Aorta (tissue), 5 donors: Measurements from ENCODE around the gene CES1. TPM values are rescaled to one million over a fixed set of nuclear protein-coding genes. Genes with fewer than 3 reads are reported as not detected.
"Not testable (repeated sequence)": the region's sequence is repeated elsewhere in the genome, so short reads cannot be mapped to it uniquely, and the experiment has no call there.

Source experiments
- ATAC-seq: fragments of 200-7000 bp; cut with Tn5 transposase; one replicate; pipeline ENCODE4 v1.9.1; 2022; ENCODE audit warnings: moderate library complexity; ENCODE audit not compliant: low FRiP score
- DNase-seq, 2 donors: peaks; one replicate each; pipeline ENCODE4 v3.0.0-alpha.2; 2020
- H3K27ac ChIP-seq, 2 donors: one replicate each; pipeline ENCODE4 v1.5.1; 2013; ENCODE audit warnings: low read length in 2 of 2, mild to moderate bottlenecking in 2 of 2, moderate library complexity in 2 of 2, control low read depth in 1 of 2, inconsistent platforms in 1 of 2, low read depth in 1 of 2
- H3K27me3 ChIP-seq, 2 donors: one replicate each; pipeline ENCODE4 v1.6.1; 2013; ENCODE audit warnings: control low read depth in 1 of 2, low read length in 1 of 2, mild to moderate bottlenecking in 1 of 2, moderate library complexity in 1 of 2; ENCODE audit not compliant: insufficient read depth in 2 of 2, control insufficient read depth in 1 of 2
- H3K36me3 ChIP-seq, 2 donors: one replicate each; pipeline ENCODE4 v1.6.1; 2013; ENCODE audit warnings: control low read depth in 1 of 2, low read length in 1 of 2, mild to moderate bottlenecking in 1 of 2; ENCODE audit not compliant: insufficient read depth in 2 of 2, control insufficient read depth in 1 of 2
- H3K4me1 ChIP-seq, 2 donors: one replicate each; pipeline ENCODE4 v1.6.1; 2013; ENCODE audit warnings: low read length in 2 of 2, control low read depth in 1 of 2, mild to moderate bottlenecking in 1 of 2, moderate library complexity in 1 of 2; ENCODE audit not compliant: insufficient read depth in 2 of 2, control insufficient read depth in 1 of 2
- H3K4me3 ChIP-seq, 2 donors: one replicate each; pipeline ENCODE4 v1.5.1; 2013; ENCODE audit warnings: low read length in 2 of 2, control low read depth in 1 of 2, mild to moderate bottlenecking in 1 of 2
- H3K9me3 ChIP-seq: one replicate; pipeline ENCODE4 v1.6.1; 2013; ENCODE audit warnings: mild to moderate bottlenecking, low read length; ENCODE audit not compliant: control insufficient read depth
- WGBS, 2 donors: extraction: QIAGEN DNeasy Blood & Tissue Kit; methylation state at CpG; one replicate each; pipeline ENCODE4 v1.1.7; 2013; 5-methylcytosine and 5-hydroxymethylcytosine counted together
- intact Hi-C, 2 donors: fragments of 100-400 bp; cut with DNase I; formaldehyde crosslinking; loops; one replicate each; pipeline versions ENCODE4 v1.14.2 to v1.15.0; 2022
- polyA plus RNA-seq, 2 donors: library from polyadenylated mRNA; stranded (reverse); fragments of 200-250 nt; gene quantifications; one replicate each; pipeline ENCODE4 v1.2.3, GENCODE V29; 2013
- total RNA-seq, 2 donors: library from RNA; stranded (reverse); fragmentation: NEBNext Ultra II Directional; extraction: Animal tissue kit (Norgen Biotek cat#: 25700); gene quantifications; one replicate each; pipeline ENCODE4 v1.2.1, GENCODE V29; 2021
- donor health status: healthy with polysubstance abuse.
- donor health status: Bipolar disorder and iron deficiency.
- donor health status: DM: no; HTN: no; CAD: no.
- donor health status: DM: no; HTN: no; CAD: no.
- donor health status: DM: yes; HTN: yes; CAD: no.

The CES1 gene
- total and polyA plus RNA-seq, 4 donors: 35.2 to 151 (median 65.1) TPM

- H3K9me3 ChIP-seq: no peaks in the 10 kb centered on the region
- H3K27ac ChIP-seq: no peak overlapping the region
- 64 to 83% methylated on average over 2 of the region's 2 CpGs for WGBS, 2 donors
- H3K27me3 ChIP-seq: no peaks in the 10 kb centered on the region
- DNase-seq (no peak), ATAC-seq (no peak)
- no peak overlapping the region for H3K4me3 ChIP-seq
- H3K36me3 ChIP-seq: no peaks in the 10 kb centered on the region
- H3K4me1 ChIP-seq: no peaks in the 10 kb centered on the region
- intact Hi-C loops: no loop called here
Observed at GRCh38 chr16:55812951-55813350, 19.9 kb downstream of the CES1 start.

GRCh38 chr16:55811811-55812210, 21.1 kb downstream of the CES1 start:
- Histone ChIP-seq H3K4me3 (no peak overlapping the region), H3K36me3 (no peaks in the 10 kb centered on the region), H3K4me1 (no peaks in the 10 kb centered on the region), H3K27me3 (no peaks in the 10 kb centered on the region), H3K9me3 (no peaks in the 10 kb centered on the region), H3K27ac (no peak overlapping the region)
- ATAC-seq (no peak), DNase-seq (no peak)
- 60 to 62% methylated on average over 4 of the region's 4 CpGs for WGBS, 2 donors
- intact Hi-C loops: no loop called here

GRCh38 chr16:55810451-55810961, 22.4 kb downstream of the CES1 start:
- 78% methylated on average over 8 of the region's 8 CpGs for WGBS, 2 donors

GRCh38 chr16:55809851-55810250, 23.0 kb downstream of the CES1 start:
- ATAC-seq (no peak), DNase-seq (no peak)
- no peak overlapping the region for H3K27ac ChIP-seq
- no peaks in the 10 kb centered on the region for H3K36me3 ChIP-seq
- no peaks in the 10 kb centered on the region for H3K27me3 ChIP-seq
- H3K9me3 ChIP-seq: no peaks in the 10 kb centered on the region
- WGBS, 2 donors: 80 to 83% methylated on average over 4 of the region's 4 CpGs
- H3K4me1 ChIP-seq: no peaks in the 10 kb centered on the region
- no peak overlapping the region for H3K4me3 ChIP-seq
- intact Hi-C loops: no loop called here

More at GRCh38 chr16:55810451-55810961, 22.4 kb downstream of the CES1 start:
- intact Hi-C loops: no loop called here
- Histone ChIP-seq H3K27ac (no peak overlapping the region), H3K36me3 (no peaks in the 10 kb centered on the region), H3K4me3 (no peak overlapping the region), H3K9me3 (no peaks in the 10 kb centered on the region), H3K4me1 (no peaks in the 10 kb centered on the region), H3K27me3 (no peaks in the 10 kb centered on the region)
- no peak for DNase-seq
- no peak for ATAC-seq

- no peaks in the 10 kb centered on the region for H3K9me3 ChIP-seq
- 57% methylated on average over 5 of the region's 5 CpGs for WGBS, 2 donors
- no peaks in the 10 kb centered on the region for H3K27me3 ChIP-seq
- H3K27ac ChIP-seq: no peak overlapping the region
- intact Hi-C loops: no loop called here
- no peak for DNase-seq
- H3K4me1 ChIP-seq: no peaks in the 10 kb centered on the region
- no peak overlapping the region for H3K4me3 ChIP-seq
- no peak for ATAC-seq
- H3K36me3 ChIP-seq: no peaks in the 10 kb centered on the region
Observed at GRCh38 chr16:55809386-55809785, 23.5 kb downstream of the CES1 start.

- DNase-seq, H3K4me3 ChIP-seq, H3K4me1 ChIP-seq, intact Hi-C loops, H3K9me3 ChIP-seq, ATAC-seq, H3K36me3 ChIP-seq, H3K27ac ChIP-seq, H3K27me3 ChIP-seq: not testable (repeated sequence)
- WGBS, 2 donors: no CpG with 5 or more reads among the region's 1 CpG
Observed at GRCh38 chr16:55808286-55808685, 24.6 kb downstream of the CES1 start.

GRCh38 chr16:55805104-55805503, 27.8 kb downstream of the CES1 start:
- H3K27me3 ChIP-seq, H3K4me1 ChIP-seq, intact Hi-C loops, ATAC-seq, H3K4me3 ChIP-seq, H3K36me3 ChIP-seq, H3K9me3 ChIP-seq, H3K27ac ChIP-seq, DNase-seq: not testable (repeated sequence)
- no CpG with 5 or more reads among the region's 6 CpGs for WGBS, 2 donors

GRCh38 chr16:55803681-55804080, 29.2 kb downstream of the CES1 start:
- WGBS, 2 donors: no CpG with 5 or more reads among the region's 8 CpGs
- intact Hi-C loops, H3K4me3 ChIP-seq, H3K27ac ChIP-seq, H3K4me1 ChIP-seq, ATAC-seq, H3K36me3 ChIP-seq, H3K9me3 ChIP-seq, DNase-seq, H3K27me3 ChIP-seq: not testable (repeated sequence)

GRCh38 chr16:55792934-55793374, 39.9 kb downstream of the CES1 start:
- ATAC-seq, intact Hi-C loops: not testable (repeated sequence)
- no CpG with 5 or more reads among the region's 11 CpGs for WGBS, 2 donors

More at GRCh38 chr16:55792934-55793374, 39.9 kb downstream of the CES1 start:
- not testable (repeated sequence) for H3K4me3 ChIP-seq, H3K9me3 ChIP-seq, H3K27me3 ChIP-seq, H3K36me3 ChIP-seq, H3K27ac ChIP-seq, DNase-seq, H3K4me1 ChIP-seq
